Measurements from ENCODE around the gene DICER1.

Gene DICER1

GRCh38 chr14:95054346-95055280 lies 102.7 kb downstream of the DICER1 start:
- DNase-seq = peak; percentile 0

DNA sequence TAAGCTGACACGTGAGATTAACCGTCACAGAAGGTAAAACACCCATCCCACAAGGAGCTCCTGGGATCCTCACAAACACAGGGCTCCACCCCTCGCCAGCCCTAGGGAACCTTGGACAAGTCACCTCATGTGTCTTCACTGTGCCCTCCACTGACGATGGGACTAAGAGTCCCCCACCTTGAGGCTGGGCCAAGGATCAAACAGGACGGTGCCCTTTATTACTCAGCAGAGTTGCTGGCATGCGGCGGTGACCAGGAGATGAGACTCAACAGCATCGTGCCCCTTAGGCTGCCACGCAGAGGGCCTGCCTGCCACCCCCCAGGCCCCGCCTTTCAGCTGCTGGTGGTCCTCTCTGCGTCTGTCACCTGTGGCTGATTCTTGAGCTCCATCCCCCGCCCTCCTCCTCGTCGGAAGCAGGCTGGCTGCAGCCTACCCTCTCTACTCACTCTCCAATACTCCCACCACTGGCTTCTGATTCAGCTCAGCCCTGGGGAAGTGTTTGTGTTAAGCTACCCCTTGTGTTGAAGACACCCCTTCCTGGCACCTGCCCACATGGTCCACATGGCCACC lies 105.2 kb downstream of the DICER1 start:
- no peak for DNase-seq

GRCh38 chr14:95049952-95050351 lies 107.4 kb downstream of the DICER1 start:
- no peak for DNase-seq

- DNase-seq = peak; percentile 10
Observed at GRCh38 chr14:95048771-95049312, 108.5 kb downstream of the DICER1 start.

DNA sequence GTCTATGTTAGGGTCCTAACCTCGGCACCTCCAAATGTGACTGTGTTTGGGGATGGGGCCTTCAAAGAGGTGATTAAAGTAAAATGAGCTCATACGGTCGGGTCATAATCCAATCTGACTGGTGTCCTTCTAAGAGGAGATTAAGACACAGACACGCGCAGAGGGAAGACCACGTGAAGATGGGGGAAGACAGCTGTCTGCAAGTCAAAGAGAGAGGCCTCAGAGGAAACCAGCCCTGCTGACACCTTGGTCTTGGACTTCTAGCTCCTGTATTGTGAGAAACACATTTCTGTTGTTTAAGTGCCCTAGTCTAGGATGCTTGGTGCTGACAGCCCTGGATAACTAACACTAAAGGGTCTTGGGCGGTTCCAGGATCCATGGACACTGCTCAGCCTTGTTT lies 109.6 kb downstream of the DICER1 start:
- peak; percentile 8 for DNase-seq

DNA sequence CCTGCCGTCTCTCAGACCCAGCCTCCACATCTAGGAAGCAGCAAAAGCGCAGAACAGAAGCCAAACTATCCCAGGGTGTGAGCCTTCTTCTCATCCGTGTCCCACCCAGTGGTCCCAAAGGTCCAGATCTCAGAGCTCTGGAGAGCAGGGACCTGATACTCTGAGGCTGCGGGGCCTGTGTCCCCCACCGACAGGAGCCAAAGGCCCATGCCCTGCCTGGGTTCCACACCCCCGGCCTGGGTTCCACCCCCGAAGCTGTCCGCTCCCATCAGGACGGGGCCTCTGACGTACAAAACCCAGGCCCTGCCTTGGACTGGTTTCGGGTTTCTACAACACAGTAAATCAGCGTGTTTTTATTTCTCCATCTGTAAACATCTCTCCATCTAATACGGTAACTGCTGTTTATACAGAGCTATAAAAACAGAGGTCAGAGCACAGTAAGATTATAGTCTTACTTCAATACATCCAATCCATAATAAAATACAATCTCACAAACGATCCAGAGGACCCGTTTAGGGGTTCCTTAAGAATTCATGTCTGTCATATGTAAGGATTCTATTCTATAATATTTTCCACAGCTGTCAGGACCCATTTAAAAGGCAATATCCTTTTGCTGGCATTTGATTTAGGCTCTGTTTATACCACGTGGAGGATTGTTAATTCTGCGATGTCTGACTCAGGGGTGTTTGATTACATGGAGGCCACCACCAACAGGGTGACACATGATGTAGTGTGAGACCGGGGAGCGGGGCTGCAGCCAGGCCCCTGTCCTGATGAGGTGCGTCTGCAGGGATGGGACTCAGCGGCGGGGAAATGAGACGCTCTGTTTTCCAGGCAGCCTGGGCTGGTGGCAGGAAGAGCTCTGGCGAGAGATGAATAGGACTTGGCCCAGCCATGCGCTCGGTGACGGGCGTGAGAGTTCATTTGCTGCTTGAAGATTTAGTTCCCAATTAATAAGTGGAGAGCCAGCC lies 110.3 kb downstream of the DICER1 start:
- peak; percentile 63 for DNase-seq

DNA sequence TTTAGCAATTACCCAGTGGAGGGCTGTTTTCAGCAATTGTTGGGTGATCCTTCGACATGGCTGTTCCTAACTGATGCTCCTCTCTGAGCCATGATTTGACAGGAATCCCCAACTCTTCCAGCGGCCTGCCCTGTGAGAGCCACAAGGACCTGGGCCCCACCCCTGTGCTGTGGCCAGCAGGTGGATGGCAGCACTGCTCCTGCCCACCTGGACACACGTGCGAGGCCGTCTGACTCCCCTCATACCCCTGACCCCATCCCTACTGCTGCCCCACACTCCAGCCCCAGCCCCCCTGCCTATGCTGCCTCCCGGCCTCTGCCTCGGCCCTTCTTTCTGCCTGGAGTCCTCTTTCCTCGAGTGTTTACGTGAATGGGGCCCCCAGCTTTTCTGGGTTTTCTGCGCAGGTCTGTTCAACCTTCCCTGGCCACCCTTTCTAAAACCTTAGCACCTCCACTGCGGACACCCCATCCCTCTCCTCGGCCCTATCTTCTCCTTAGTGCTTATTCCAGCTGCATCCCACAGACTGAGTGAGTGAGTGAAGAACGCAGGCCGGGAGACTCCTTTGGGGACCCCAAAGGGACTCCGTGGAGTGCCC lies 111.4 kb downstream of the DICER1 start:
- DNase-seq = no peak

DNA sequence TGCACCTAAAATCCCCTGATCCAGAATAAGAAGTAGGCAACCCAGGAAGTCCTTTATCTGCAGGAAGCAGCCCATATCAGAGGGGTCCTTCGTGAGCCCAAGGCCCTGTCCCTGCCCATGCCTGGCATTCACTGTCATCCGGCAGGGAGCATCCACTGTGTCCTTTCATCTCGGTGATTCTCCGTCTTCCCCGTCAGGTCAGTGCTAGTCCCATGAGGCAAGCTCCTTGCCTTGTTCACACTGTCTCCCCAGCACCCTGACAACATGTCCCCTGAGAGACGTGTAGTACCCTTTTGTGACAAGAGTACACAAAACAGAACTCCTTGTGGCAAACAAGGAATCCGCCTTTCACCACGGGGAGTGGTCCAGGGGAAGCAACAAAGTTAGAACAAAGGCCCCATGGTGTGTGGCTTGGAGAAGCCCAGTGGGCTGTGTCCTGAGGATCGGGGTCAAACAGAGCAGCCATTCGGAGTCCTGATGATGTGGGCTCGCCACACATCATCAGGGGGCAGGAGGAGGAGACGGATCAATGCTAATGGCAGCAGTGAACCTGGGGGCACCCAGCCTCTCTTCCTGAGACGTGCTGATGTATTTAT lies 112.1 kb downstream of the DICER1 start:
- DNase-seq = no peak

- no peak for DNase-seq
Observed at GRCh38 chr14:95044463-95045105, 112.7 kb downstream of the DICER1 start.

DNA sequence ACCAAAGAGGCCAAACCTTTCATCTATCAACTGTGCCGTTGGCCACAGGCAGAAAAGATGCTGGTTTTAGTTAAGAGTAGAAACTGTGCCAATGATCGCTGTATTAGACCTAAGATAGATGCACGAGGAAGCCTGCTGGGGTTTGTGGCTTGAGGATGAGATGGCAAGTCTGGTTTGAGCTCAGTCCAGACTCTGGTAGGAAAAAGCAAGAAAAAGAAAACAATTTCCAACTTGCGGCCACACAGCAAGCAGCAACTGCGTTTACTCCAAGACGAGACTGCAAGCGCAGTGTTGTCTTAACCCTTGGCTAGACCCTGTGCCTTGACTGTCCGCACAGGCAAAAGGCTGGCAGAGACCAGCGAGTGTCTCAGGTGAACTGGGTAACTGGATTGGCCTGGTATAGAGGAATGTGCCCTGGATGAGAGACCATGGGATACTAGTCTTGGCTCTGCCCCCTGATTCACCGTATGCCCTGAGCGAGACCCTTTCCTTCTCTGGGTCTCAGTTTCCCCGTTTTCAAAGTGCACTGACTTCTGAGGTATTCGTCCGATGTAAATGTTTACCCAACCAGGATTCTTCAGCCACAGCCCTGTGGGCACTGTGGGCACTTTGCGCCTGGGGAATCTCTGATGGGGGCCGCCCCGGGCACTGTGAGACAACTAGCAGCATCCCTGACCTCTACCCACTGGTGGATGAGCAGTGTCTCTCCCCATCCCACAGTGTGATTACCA lies 113.4 kb downstream of the DICER1 start:
- no peak for DNase-seq

DNA sequence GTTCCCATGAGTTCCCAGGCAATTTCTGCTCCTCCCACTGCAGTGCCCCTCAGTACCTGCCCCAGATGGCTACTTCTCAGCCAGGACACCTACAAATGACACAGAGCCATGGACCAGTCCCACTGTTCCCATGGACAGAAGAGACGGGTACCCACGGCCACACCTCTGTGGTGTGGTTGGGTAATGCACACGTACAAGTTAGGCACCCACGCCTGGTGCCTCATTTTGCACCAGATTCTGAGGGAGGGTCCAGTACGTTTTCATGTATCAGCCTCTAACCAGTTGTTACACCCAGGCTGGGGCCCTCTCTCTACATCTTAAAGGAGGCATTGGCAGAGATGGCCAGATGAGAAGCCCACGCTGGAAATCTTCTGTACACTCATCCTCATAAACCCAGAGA lies 114.0 kb downstream of the DICER1 start:
- no peak for DNase-seq

DNA sequence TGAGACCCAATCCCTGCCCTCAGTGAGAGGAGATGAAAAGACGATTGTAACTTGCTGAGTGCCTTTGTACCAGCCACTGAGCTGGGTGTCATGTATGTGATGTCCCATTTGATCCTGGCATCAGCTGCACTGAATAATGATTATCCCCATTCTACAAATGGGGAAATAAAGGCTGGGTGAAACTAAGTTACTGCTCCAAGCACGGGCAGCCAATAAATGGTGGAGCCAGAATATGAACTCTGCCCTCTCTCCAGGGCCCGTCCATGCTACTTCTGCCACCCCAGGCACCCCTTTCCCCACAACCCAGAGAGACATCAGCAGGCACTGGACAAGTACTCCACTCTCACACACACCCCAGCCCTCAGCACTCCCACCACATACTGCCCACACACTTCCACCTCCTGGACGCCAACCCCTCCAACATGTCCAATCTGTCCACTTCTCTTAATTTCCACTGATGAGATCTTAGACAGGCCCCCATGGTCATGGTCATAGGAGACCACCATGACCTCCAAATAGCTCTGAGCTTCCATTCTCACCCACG lies 115.8 kb downstream of the DICER1 start:
- DNase-seq = no peak

GRCh38 chr14:95040708-95041476 lies 116.4 kb downstream of the DICER1 start:
- DNase-seq = no peak

GRCh38 chr14:95039993-95040348 lies 117.4 kb downstream of the DICER1 start:
- no peak for DNase-seq

GRCh38 chr14:95039259-95039992 lies 117.9 kb downstream of the DICER1 start:
- DNase-seq = no peak

- no peak for DNase-seq
Observed at GRCh38 chr14:95038521-95039250, 118.6 kb downstream of the DICER1 start.

DNA sequence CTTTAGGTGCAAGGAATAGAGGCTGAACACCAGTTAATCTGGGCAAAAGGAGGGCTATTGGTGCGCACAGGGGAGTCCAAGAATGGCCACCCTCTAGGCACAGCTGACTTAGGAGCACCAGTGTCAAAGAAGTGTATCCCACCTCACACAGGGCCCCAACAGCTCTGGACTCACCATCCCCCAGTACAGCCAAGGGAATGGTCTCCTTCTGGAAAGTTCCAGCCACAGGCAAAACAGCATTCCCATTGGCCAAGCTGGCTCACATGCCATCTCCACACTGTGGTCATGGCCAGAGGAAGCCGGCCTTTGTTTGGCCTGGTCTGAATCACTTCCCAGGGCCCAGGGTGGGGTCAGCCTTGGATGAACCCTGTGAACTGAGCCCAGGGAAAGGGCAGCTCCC lies 120.1 kb downstream of the DICER1 start:
- DNase-seq = no peak

Data from right hindlimb (tissue), 1 donor.